ENCODE data around the gene TMEM154. TPM values are rescaled to one million over a fixed set of nuclear protein-coding genes. Genes with fewer than 3 reads are reported as not detected.

TMEM154 gene
- total RNA-seq, 1 experiment from 2014 or later: 1.8 TPM

GRCh38 chr4:152591876-152592275 is 87.9 kb downstream of the TMEM154 start:
- no peak for DNase-seq
- Histone ChIP-seq H3K4me3 (no peak overlapping the region), H3K36me3 (no peaks in the 10 kb centered on the region), H3K27me3 (no peaks in the 10 kb centered on the region), H3K9me3 (no peaks in the 10 kb centered on the region)

GRCh38 chr4:152591396-152591795 is 88.4 kb downstream of the TMEM154 start:
- DNase-seq: peak; percentile 44
- Histone ChIP-seq H3K9me3 (no peaks in the 10 kb centered on the region), H3K4me3 (peak overlapping the region; percentile 4; the same call in 1 of the 2 replicates), H3K36me3 (no peaks in the 10 kb centered on the region), H3K27me3 (no peaks in the 10 kb centered on the region)

- Histone ChIP-seq H3K9me3 (no peaks in the 10 kb centered on the region), H3K4me3 (no peak overlapping the region), H3K27me3 (no peaks in the 10 kb centered on the region), H3K36me3 (no peaks in the 10 kb centered on the region)
- DNase-seq: peak; percentile 78
These were observed 89.4 kb downstream of the TMEM154 start for GRCh38 chr4:152590179-152591031.

GRCh38 chr4:152588869-152589268 is 90.9 kb downstream of the TMEM154 start:
- Histone ChIP-seq H3K4me3 (no peak overlapping the region), H3K27me3 (no peaks in the 10 kb centered on the region), H3K36me3 (no peaks in the 10 kb centered on the region), H3K9me3 (no peaks in the 10 kb centered on the region)
- DNase-seq: no peak

GRCh38 chr4:152587127-152587526 is 92.7 kb downstream of the TMEM154 start:
- H3K36me3 ChIP-seq: no peaks in the 10 kb centered on the region
- no peaks in the 10 kb centered on the region for H3K9me3 ChIP-seq
- H3K27me3 ChIP-seq: no peaks in the 10 kb centered on the region
- DNase-seq: no peak
- H3K4me3 ChIP-seq: no peak overlapping the region

- H3K9me3 ChIP-seq: no peaks in the 10 kb centered on the region
- DNase-seq: no peak
- no peaks in the 10 kb centered on the region for H3K36me3 ChIP-seq
- H3K4me3 ChIP-seq: no peak overlapping the region
- H3K27me3 ChIP-seq: no peaks in the 10 kb centered on the region
These were observed 93.1 kb downstream of the TMEM154 start for GRCh38 chr4:152586668-152587067.

- no peaks in the 10 kb centered on the region for H3K9me3 ChIP-seq
- H3K27me3 ChIP-seq: no peaks in the 10 kb centered on the region
- no peak overlapping the region for H3K4me3 ChIP-seq
- DNase-seq: no peak
- no peaks in the 10 kb centered on the region for H3K36me3 ChIP-seq
These were observed 94.8 kb downstream of the TMEM154 start for GRCh38 chr4:152585023-152585441.

GRCh38 chr4:152581536-152582160 is 98.1 kb downstream of the TMEM154 start:
- H3K9me3 ChIP-seq: no peaks in the 10 kb centered on the region
- no peak overlapping the region for H3K4me3 ChIP-seq
- DNase-seq: no peak
- H3K27me3 ChIP-seq: no peaks in the 10 kb centered on the region
- no peaks in the 10 kb centered on the region for H3K36me3 ChIP-seq

- Histone ChIP-seq H3K9me3 (no peaks in the 10 kb centered on the region), H3K4me3 (no peak overlapping the region), H3K36me3 (no peaks in the 10 kb centered on the region), H3K27me3 (no peaks in the 10 kb centered on the region)
- no peak for DNase-seq
These were observed 99.9 kb downstream of the TMEM154 start for GRCh38 chr4:152579916-152580315.

GRCh38 chr4:152579107-152579764 is 100.6 kb downstream of the TMEM154 start:
- Histone ChIP-seq H3K9me3 (no peaks in the 10 kb centered on the region), H3K4me3 (no peak overlapping the region), H3K27me3 (no peaks in the 10 kb centered on the region), H3K36me3 (no peaks in the 10 kb centered on the region)
- no peak for DNase-seq

GRCh38 chr4:152578670-152579069 is 101.1 kb downstream of the TMEM154 start:
- no peaks in the 10 kb centered on the region for H3K9me3 ChIP-seq
- no peaks in the 10 kb centered on the region for H3K27me3 ChIP-seq
- DNase-seq: no peak
- no peaks in the 10 kb centered on the region for H3K36me3 ChIP-seq
- no peak overlapping the region for H3K4me3 ChIP-seq

GRCh38 chr4:152577708-152578396 is 101.9 kb downstream of the TMEM154 start:
- Histone ChIP-seq H3K27me3 (no peaks in the 10 kb centered on the region), H3K9me3 (no peaks in the 10 kb centered on the region), H3K4me3 (no peak overlapping the region), H3K36me3 (no peaks in the 10 kb centered on the region)
- DNase-seq: no peak

- Histone ChIP-seq H3K4me3 (no peak overlapping the region), H3K36me3 (no peaks in the 10 kb centered on the region), H3K9me3 (no peaks in the 10 kb centered on the region), H3K27me3 (no peaks in the 10 kb centered on the region)
- no peak for DNase-seq
These were observed 104.3 kb downstream of the TMEM154 start for GRCh38 chr4:152575533-152575932.

- DNase-seq: no peak
- no peaks in the 10 kb centered on the region for H3K9me3 ChIP-seq
- H3K4me3 ChIP-seq: no peak overlapping the region
- H3K27me3 ChIP-seq: no peaks in the 10 kb centered on the region
- H3K36me3 ChIP-seq: no peaks in the 10 kb centered on the region
These were observed 105.9 kb downstream of the TMEM154 start for GRCh38 chr4:152573861-152574260.

GRCh38 chr4:152572417-152573086 is 107.2 kb downstream of the TMEM154 start:
- H3K9me3 ChIP-seq: no peaks in the 10 kb centered on the region
- no peaks in the 10 kb centered on the region for H3K27me3 ChIP-seq
- DNase-seq: no peak
- H3K36me3 ChIP-seq: no peaks in the 10 kb centered on the region
- no peak overlapping the region for H3K4me3 ChIP-seq

- no peaks in the 10 kb centered on the region for H3K36me3 ChIP-seq
- no peak for DNase-seq
- H3K27me3 ChIP-seq: no peaks in the 10 kb centered on the region
- H3K9me3 ChIP-seq: no peaks in the 10 kb centered on the region
- H3K4me3 ChIP-seq: no peak overlapping the region
These were observed 108.0 kb downstream of the TMEM154 start for GRCh38 chr4:152571770-152572169.
